ENCODE data around the gene NTRK3.

The NTRK3 gene

DNA sequence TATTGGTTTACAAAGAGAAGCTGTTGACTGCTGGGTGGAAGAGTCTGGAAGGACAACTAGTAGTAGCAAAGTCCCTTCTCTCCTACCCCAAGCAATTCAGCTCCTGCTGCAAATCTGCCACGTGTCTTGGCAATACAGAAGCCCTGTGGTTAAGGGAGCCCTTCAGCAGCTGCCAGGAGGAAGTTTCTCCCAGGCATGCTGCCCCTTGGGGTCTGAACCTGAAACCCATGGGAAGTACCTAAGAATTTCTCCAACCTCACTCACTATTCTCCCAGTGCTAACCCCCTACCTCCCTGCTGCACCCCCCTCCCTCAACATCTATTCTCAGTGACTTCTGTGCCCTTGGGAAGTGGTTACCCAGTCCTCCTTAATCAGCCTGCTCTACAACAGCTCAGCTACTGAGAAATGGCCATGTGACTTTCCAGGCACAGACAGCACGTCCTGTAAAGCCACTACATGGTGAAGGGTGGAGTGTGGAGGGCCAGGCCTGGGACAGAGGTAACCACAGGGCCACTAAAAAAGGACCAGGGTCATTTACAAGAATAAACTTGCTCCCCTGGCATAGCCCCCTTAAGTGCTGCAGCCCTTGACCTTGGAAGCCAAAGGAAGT is 316.6 kb downstream of the NTRK3 start:
- DNase-seq (ENCODE audit: low read depth): no peak

DNA sequence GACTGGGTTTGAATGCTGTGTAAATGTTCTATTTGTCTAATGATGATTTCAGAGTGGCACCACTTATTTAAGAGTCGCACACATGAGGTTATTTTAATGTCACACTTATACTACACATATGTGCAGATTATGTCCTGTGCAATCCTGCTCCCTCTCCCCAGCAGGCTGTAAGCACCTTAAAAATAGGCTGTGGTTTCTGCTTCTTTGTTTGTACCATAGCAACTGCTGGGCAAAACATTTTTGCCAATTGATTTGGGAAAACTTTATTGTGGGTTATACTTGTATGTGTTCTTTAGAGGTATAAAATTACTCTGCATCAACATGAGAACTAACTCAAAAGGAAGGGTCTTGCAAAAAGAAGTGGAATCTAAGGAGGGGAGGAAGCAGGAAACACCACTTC is 318.5 kb downstream of the NTRK3 start:
- DNase-seq (ENCODE audit: low read depth): no peak

DNA sequence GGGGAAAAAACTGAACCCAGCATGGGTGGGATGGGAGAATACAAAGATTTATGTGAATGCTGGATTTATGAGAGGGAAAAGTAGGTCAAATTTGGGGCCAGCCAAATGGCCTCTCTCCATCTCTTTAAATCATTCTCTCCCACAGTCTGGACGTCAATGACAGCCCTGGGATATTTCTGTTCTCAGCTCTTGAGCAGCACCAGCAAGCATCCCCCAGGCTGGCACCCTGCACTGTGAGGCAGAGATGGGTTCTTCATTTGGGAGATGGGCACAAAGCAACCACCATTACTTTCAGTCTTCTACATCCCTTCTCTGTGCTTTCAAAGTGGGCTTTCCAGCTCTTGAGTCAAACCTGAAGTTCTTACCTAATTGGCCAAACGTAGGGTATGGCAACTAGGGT is 321.0 kb downstream of the NTRK3 start:
- no peak for DNase-seq (ENCODE audit: low read depth)

DNA sequence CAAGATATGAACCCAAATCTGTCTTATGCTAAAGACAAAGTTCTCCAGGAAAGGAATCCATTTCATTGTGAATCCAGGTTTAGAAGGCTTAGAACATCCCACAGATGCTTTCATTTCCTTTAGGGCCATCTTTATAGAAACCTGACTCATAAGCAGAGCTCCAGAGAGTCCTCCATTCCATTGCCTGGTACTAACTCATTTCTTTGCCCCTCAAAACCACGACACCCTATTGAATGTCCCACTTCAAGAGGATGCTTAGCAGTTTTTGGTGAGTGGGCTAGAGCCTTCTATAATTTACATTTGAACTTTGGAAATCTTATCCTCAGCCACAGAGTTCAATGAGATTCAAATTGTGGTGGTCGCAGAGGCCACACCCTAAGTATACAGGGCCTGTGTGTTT is 325.0 kb downstream of the NTRK3 start:
- DNase-seq (ENCODE audit: low read depth): no peak

DNA sequence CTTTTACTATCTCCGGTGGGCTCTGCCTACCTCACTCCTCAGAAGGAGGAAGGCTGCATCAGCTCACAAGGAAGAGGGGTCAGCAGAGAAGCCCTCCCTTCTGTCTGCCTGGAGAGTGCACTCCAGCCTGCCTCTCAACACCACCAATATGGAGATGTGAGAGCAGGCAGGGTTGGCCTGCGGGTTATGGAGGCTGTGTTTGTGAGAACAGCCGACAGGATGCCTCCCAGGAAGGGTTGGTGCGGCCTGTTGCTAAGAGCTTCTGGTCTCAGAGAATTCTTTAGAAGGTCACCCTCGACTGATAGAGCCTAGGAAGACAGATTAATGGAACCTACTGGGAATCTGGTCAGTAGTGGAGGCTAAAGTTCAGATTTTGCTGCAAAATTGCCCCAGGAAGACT is 326.1 kb downstream of the NTRK3 start:
- no peak for DNase-seq (ENCODE audit: low read depth)

DNA sequence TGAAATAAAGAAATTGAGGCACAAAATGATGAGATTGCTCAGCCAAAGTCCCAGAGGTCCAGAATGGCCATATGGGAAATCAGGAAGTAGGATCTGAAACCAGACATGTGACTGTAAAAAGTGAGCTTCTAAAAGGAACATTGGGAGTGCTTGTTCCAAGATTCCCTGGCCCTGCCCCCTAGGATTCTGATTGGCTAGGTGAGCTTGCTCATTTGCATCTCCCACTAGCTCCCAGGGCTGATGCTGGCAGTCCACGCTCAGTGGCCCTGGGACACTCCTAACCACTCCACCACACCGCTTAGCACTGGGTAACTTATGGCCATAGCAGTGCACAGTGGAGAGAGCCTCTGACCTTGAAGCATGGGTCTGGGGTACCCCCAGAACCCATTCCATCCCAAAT is 326.7 kb downstream of the NTRK3 start:
- DNase-seq (ENCODE audit: low read depth): no peak

DNA sequence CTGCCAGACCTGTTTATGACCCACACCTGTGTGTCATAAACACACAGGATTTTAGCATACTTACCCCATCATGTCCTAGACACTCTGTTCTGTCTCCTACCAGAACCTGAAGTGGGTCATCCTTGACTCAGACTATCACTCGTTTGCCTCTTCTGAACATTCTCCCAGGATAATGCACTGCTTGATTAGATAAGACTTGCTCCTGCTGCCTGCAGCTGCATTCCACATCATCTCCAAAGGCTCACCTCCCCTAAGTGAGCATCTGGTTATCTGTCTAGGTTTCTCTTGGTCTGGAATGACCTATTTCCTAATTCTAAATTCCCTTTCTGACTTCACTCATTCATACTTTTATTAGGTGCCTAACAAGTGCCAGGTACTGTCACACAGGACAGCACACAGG is 332.1 kb downstream of the NTRK3 start:
- no peak for DNase-seq (ENCODE audit: low read depth)

DNA sequence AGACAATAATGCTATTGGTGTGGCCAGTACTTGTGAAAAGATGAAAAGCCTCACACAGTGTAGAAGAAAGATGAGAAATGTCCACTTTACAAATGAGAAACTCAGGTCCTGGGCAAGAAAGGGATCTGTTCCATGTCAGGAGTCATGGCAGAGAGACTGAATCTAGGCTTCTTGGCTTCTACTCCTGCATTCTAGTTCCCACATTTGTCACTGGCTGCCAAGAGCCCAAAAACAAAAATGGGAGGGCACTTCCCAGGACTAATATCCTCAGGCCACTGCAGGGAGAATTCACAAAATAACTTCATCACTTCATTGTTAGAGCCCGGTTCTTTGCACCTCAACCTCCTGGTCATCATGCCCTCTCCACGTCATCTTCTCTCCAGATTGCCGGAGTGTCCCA is 337.5 kb downstream of the NTRK3 start:
- no peak for DNase-seq (ENCODE audit: low read depth)

DNA sequence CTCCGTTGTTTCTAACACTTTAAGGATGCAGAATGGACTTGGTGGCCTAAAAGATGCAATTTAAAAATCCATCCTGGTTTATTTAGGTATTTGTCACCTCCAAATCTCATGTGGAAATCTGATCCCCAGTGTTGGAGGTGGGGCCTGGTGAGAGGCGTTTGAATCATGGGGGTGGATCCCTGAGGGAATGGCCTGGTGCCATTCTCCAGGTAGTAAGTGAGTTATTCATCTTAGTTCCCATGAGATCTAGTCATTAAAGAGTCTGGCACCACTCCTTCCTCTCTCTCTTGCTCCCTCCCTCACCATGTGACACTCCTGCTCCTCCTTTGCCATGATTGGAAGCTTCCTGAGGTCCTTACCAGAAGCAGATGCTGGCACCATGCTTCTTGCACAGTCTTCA is 339.1 kb downstream of the NTRK3 start:
- no peak for DNase-seq (ENCODE audit: low read depth)

DNA sequence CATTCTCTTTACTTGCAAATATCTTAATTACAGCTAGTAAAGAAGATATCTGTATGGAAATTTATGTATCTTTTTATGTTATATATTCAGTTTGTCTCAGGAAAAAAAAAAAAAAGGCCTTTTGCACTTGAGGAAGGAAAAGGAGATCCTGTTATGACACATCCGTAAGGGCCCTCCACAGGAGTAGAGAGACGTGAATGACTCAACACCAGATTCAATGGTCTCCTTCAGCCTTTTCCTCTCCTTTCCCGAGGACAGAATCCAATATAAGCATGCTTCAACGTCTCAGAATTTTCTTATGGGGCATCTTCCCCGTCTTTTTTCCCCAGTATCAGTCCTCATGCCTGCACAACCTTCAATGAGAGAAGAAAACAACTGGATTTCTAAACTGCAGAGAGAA is 340.3 kb downstream of the NTRK3 start:
- no peak for DNase-seq (ENCODE audit: low read depth)

DNA sequence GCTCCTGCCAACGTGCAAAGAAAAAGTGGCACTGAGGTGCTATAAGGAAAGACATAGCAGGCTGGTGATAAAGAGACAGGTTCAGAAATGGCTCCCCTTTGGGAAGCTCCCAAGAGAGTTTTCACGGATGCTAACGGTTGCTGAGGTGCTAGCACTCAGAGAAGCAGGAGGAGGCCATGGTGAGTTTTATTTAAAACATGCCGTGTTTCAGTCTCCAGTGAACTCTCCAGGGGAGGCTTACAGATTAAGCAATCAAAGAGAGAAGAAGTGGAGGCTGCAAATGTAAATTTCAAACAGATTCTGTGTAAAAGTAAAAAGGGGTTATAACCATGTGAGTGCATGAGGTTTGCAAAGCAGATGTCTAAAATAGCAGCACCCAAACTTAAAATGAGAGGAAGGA is 346.2 kb downstream of the NTRK3 start:
- no peak for DNase-seq (ENCODE audit: low read depth)

DNA sequence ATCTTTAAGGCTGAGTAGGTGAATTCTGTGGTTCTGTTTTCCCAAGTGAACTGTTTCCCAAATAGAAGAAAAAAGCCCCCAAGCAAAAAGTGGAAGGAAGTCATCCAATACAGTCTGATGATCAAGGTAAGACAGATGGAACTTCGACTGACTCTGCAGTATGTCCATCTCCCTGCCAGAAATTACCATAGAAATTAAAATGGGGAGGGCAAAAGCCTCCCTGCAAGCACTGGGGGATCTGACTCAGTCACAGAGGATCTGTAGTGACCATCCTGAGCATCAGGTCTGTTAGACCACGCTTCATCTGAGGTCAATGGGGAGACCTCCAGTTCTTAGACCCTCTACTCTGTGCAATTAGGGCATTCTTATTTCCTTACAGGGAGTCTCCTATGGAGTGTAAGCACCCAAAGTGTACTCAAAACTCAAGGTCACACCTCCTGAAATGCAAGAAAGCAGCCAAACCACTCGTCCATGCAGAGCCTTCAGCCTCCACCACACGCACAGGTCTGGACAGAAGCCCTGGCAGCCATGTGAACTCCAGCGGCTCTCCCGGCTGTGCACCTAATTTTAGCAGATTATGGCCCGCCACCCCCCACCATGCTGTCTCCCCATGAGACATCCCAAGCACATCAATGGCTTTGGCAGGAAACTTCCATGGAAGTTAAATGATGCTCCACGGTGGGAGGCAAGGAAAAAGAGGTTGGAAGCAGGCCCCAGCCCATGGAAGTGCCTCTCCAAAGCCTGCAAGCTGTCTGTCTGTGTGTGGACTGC is 348.7 kb downstream of the NTRK3 start:
- DNase-seq (ENCODE audit: low read depth): no peak

DNA sequence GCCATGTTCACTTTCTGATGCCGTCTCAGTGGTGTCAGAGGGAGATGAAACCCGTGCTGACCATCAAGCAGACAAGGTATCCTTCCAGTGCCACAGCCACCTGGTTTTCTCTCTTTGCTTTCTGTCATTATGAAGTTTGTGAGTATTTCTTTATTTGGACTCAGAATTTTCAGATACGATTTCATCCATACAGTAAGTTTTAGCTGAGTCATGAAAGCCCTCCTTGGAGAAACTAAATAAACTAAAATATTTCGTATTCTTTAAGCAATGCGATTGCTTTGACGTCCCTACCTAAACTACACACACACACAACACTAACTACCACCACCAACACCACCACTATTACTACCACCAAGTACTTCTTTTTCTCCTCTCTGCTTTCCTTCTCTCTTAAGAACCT is 350.1 kb downstream of the NTRK3 start:
- no peak for DNase-seq (ENCODE audit: low read depth)

DNA sequence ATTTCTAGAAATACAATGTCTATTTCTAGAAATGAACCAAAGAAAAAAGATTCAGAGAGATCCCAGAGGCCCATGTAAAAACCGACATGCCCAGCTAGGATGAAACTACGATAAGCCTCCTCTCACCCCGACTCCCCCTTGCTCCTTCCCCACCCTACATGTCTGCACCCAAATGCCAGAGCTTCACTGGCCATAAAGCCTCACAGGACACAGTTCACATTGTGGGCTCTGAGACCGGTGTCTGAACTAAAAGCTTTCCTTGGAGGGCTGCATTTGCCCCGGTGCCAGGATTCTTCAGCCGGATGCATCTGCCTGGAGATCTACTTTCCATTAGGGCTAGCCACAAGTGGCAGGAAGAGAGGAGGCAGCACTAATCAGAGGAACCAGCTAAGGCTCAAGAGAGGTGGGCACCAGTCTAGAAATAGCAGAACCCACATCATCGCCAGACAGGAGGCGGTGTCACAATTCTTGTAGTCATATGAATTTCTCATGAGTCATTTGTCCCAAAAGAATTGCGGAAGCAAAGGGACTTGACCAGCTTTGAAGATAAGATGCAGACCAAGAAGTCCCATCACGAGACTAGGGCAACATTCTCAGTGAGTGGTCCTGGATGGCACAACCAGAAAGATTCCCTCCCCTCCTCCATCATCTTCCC is 353.6 kb downstream of the NTRK3 start:
- DNase-seq (ENCODE audit: low read depth): no peak

DNA sequence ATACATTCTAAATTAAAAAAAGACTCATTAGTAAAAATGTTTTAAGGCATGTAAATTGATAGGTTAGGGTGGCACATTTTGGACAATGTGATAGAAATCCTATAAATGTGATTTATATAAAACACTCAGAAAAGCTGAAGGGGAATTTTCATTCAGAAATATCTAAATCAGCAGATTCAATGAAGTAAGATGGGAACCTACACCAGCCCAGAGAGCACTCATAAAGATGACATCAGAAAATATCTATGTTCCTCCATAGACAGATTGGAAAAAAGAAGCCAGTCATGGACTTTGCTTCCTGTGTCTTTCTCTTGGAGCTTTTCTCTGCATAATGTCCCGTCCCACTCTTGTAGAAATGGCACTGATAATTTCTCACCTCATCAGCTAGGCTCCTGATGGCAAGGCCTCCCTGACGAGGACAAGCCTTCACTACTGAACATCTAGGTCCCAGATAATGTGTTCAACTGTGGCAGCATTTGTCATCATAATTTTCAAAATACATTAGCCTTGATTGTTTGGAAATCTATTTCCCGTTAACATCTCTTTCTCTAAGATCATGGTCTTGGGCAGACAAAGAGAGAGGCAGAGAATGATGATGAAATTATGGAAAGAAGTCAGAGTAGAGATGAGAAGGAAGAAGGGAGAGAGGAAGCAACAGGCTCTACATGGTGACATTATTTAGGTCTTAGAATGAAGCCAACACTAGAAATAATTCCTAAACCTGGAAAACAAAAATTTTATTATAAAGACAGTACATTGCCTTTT is 354.4 kb downstream of the NTRK3 start:
- no peak for DNase-seq (ENCODE audit: low read depth)

DNA sequence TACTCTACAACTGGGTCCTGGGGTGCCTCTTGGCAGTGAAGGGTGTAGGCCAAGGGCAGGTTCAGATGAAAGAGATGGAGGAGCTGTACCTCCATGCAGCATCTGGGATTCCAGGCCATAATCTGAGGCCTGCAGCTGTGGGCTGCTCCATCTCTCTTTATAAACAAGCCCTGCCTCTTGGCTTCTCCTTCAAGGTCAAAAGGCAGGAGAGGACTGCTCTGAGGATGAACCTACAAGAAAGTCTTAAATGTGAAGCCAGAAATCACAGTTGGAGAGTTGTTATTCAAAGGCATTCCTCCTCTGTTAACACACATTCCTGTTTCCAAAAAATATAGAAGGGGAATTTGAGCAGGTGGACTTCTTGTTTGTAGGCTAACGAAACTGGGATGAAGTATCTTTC is 355.5 kb downstream of the NTRK3 start:
- DNase-seq (ENCODE audit: low read depth): no peak

DNA sequence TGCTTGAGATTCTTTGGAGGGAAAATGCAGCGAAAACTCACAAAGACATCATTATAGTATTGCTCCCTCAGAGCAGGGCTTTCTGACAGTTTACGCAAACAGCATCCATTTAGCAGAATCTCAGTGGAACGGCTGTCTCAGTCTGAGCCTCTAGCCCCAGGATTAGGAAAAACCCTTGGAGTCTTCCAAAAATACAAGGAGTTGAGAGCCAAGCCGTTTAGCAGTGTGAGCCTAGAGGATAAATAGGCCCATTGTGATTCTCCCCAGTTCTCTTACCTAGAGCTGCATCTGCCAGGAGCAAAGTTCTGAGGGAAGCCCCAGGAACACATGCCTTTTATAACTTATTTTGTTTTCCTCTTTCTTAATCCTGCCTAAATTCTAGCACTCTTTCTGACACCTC is 359.6 kb downstream of the NTRK3 start:
- DNase-seq (ENCODE audit: low read depth): no peak

DNA sequence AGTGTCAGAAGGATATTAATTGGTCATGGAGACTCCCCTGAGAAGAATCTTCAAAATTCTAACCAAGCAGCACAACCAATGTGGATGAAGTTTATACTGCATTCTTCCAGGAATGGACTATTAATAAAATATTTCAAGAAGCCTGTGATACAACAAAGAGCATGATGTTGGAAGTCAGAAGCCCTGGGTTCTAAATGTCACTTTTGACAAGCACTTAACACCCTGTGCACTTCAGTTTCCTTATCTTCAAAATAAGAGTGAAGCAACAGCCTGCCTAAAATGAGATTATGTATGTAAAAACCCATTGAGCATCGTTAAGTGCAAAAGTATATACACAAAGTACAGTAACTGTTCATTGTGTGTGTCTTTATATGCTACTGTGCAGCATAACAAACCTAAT is 369.4 kb downstream of the NTRK3 start:
- DNase-seq (ENCODE audit: low read depth): no peak

DNA sequence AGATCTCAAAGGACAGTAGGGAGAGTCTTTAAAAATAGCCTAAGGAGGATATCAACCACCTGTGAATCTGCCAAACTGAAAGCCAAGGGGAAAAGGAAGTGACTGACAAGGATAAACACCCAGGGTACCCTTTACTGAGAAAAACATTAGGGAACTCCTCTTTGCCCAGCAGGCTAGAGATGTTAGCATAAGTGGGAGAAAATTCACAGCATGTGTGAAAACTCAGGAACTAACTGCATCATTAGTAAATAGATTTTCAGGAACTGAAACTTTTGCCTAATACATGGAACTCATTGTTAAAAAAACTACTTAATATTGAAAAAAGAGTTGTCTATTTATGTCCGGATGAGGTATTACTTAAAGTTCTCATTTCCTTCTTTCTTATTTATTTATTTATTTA is 375.5 kb downstream of the NTRK3 start:
- no peak for DNase-seq (ENCODE audit: low read depth)

DNA sequence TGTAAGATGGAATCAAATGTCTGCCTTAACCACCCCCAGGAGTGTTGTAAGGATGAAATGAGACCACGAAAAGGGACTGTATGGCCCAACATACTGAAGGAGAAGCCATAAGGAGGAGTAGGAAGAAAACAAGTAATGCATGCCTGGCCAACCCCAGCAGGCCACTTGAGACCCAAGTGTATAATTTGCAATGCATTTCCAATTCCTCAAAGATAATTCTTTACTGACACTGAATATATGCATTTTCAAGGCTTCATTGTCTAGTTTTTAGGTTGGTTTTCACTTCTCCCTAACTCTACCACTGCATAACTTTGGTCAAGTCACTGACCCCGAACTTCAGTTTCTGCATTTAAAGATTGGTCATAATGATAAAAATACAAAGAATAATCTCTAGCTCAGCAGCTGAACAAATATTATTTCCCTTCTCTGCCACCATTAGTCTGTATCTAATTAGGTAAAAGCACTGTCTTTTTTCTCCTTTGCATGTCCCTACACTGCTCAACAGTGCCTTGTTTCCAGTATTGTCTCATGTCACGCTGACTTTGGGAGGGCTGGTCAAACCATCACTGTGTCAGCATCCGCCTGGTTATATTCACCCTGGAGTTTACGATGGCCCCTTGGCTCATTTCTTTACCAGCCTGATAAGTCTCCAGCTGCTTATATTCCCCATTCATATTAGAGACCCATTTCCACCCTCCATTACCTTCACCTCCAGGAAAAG is 378.6 kb downstream of the NTRK3 start:
- no peak for DNase-seq (ENCODE audit: low read depth)

DNA sequence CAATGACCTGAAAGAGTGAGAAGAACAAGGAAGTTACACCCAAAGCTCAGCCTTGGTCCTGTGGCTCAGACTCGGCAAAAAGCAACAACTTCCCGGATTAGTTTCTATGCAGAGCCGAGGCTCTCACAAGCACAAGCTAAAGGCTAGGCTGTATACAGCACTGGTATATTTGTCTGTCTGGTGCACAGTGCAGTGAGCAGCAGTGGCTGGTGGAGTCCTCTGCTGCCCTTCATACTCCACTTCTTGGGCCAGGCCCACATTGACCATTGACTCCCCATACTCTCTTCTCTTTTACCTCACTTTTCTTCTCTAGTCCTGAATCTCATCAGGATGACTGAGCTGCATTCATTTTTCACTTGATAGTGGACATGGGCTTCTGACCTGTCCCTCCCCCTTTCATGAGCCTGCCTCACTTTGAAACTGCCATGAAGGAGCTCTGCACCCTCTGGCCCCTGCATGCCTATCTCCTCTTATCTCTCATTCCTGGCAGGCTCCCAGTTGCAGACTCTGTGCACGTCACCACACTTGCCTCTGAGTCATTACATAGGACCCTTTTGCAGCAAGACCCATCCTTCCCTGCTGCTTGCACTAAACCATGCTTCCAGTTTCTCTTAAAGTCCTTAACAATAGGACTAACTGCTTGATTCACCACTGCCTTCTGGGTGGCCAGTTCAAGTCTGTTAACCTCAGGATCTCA is 379.3 kb downstream of the NTRK3 start:
- DNase-seq (ENCODE audit: low read depth): no peak
